Activated CD4-positive, CD25-positive, alpha-beta regulatory T cell treated with anti-CD3 and anti-CD28 coated beads, Interleukin-2, amount 50 U/mL, for 16 hours (primary cell): Measurements from ENCODE around the gene FBXO31.

ENCODE experiments used
- DNase-seq: peaks from one replicate; pipeline ENCODE4 v3.0.0-alpha.2; 2020; ENCODE audit warnings: low read depth, low spot score

Gene FBXO31

GRCh38 chr16:87284183-87284582 is 99.4 kb downstream of the FBXO31 start:
- no peak for DNase-seq

GRCh38 chr16:87279094-87279658 is 104.4 kb downstream of the FBXO31 start:
- DNase-seq: no peak

- no peak for DNase-seq
Observed at GRCh38 chr16:87278191-87279093, 105.1 kb downstream of the FBXO31 start.
